ENCODE measurements around the gene ANKRD34A. TPM values are rescaled to one million over a fixed set of nuclear protein-coding genes. Genes with fewer than 3 reads are reported as not detected.

Gene ANKRD34A
- total RNA-seq, 1 donor from 2014 or later: 0.69 TPM

- ATAC-seq: no peak
- Histone ChIP-seq H3K4me1 (peaks cover 48% of the 10 kb centered on the region), H3K9me3 (no peaks in the 10 kb centered on the region), H3K36me3 (peaks cover 36% of the 10 kb centered on the region), H3K27me3 (no peaks in the 10 kb centered on the region), H3K4me3 (peak overlapping the region; percentile 92), H3K27ac (peak overlapping the region; percentile 99)
- intact Hi-C loops (cut with DNase I): no loop called here
- no peak for DNase-seq
- no peak for TF ChIP-seq CTCF (IDR thresholded peaks at IDR 0.05)
Measured at GRCh38 chr1:145995964-145996432, 31.6 kb upstream of the ANKRD34A start.

GRCh38 chr1:145995148-145995881 lies 30.9 kb upstream of the ANKRD34A start:
- no peaks in the 10 kb centered on the region for H3K9me3 ChIP-seq
- no peak for DNase-seq

GRCh38 chr1:145994391-145995120 lies 30.2 kb upstream of the ANKRD34A start:
- intact Hi-C loops (cut with DNase I): no loop called here
- Histone ChIP-seq H3K4me3 (peak overlapping the region; percentile 92), H3K27ac (peak overlapping the region; percentile 99), H3K27me3 (no peaks in the 10 kb centered on the region), H3K4me1 (peaks cover 48% of the 10 kb centered on the region), H3K36me3 (peaks cover 36% of the 10 kb centered on the region), H3K9me3 (no peaks in the 10 kb centered on the region)
- DNase-seq: no peak
- TF ChIP-seq CTCF (IDR thresholded peaks at IDR 0.05): no peak
- no peak for ATAC-seq

More at GRCh38 chr1:145995148-145995881, 30.9 kb upstream of the ANKRD34A start:
- no peak for TF ChIP-seq CTCF (IDR thresholded peaks at IDR 0.05)
- ATAC-seq: no peak
- intact Hi-C loops (cut with DNase I): no loop called here
- Histone ChIP-seq H3K27me3 (no peaks in the 10 kb centered on the region), H3K4me1 (peaks cover 52% of the 10 kb centered on the region), H3K36me3 (peaks cover 36% of the 10 kb centered on the region), H3K4me3 (peak overlapping the region; percentile 92), H3K27ac (peak overlapping the region; percentile 99)

- no peak for TF ChIP-seq CTCF (IDR thresholded peaks at IDR 0.05)
- intact Hi-C loops (cut with DNase I): no loop called here
- Histone ChIP-seq H3K27me3 (no peaks in the 10 kb centered on the region), H3K4me1 (peaks cover 40% of the 10 kb centered on the region), H3K9me3 (no peaks in the 10 kb centered on the region), H3K36me3 (peaks cover 36% of the 10 kb centered on the region), H3K27ac (peak overlapping the region; percentile 99), H3K4me3 (peak overlapping the region; percentile 92)
- DNase-seq (no peak), ATAC-seq (no peak)
Measured at GRCh38 chr1:145993618-145994390, 29.4 kb upstream of the ANKRD34A start.

GRCh38 chr1:145992958-145993617 lies 28.7 kb upstream of the ANKRD34A start:
- Histone ChIP-seq H3K36me3 (peaks cover 36% of the 10 kb centered on the region), H3K4me1 (peaks cover 33% of the 10 kb centered on the region), H3K27ac (peak overlapping the region; percentile 99), H3K27me3 (no peaks in the 10 kb centered on the region), H3K4me3 (peak overlapping the region; percentile 92), H3K9me3 (no peaks in the 10 kb centered on the region)
- DNase-seq: no peak
- no peak for ATAC-seq
- TF ChIP-seq CTCF (IDR thresholded peaks at IDR 0.05): no peak
- intact Hi-C loops (cut with DNase I): no loop called here
